GM19468 (cell line): ENCODE measurements around the gene UBE3C.

Source experiments
- ATAC-seq: cut with Tn5 transposase; IDR thresholded peaks from one replicate; pipeline ENCODE4 v1.9.1; 2021; ENCODE audit warnings: mild to moderate bottlenecking, moderate library complexity, moderate number of reproducible peaks; ENCODE audit not compliant: unreplicated experiment; ENCODE audit errors: extremely low read depth

UBE3C gene

GRCh38 chr7:157281221-157281998 lies 142.7 kb downstream of the UBE3C start:
- ATAC-seq = no peak

GRCh38 chr7:157282141-157282801 lies 143.5 kb downstream of the UBE3C start:
- ATAC-seq = no peak

- ATAC-seq = no peak
Observed at GRCh38 chr7:157284229-157285014, 145.7 kb downstream of the UBE3C start.

GRCh38 chr7:157291404-157292080 lies 152.8 kb downstream of the UBE3C start:
- no peak for ATAC-seq

GRCh38 chr7:157292258-157292657 lies 153.5 kb downstream of the UBE3C start:
- no peak for ATAC-seq

GRCh38 chr7:157292770-157293412 lies 154.2 kb downstream of the UBE3C start:
- ATAC-seq = no peak

GRCh38 chr7:157293413-157293788 lies 154.7 kb downstream of the UBE3C start:
- no peak for ATAC-seq

GRCh38 chr7:157294773-157295172 lies 156.0 kb downstream of the UBE3C start:
- ATAC-seq = no peak

- no peak for ATAC-seq
Observed at GRCh38 chr7:157295338-157295737, 156.6 kb downstream of the UBE3C start.

- ATAC-seq = no peak
Observed at GRCh38 chr7:157297185-157297584, 158.5 kb downstream of the UBE3C start.

- no peak for ATAC-seq
Observed at GRCh38 chr7:157299317-157299612, 160.5 kb downstream of the UBE3C start.

- no peak for ATAC-seq
Observed at GRCh38 chr7:157299613-157300368, 161.1 kb downstream of the UBE3C start.

- no peak for ATAC-seq
Observed at GRCh38 chr7:157300369-157300825, 161.7 kb downstream of the UBE3C start.

GRCh38 chr7:157301610-157302120 lies 162.9 kb downstream of the UBE3C start:
- no peak for ATAC-seq

GRCh38 chr7:157306846-157307838 lies 168.4 kb downstream of the UBE3C start:
- no peak for ATAC-seq

GRCh38 chr7:157309988-157310668 lies 171.4 kb downstream of the UBE3C start:
- no peak for ATAC-seq

- no peak for ATAC-seq
Observed at GRCh38 chr7:157310676-157311185, 172.0 kb downstream of the UBE3C start.
